ENCODE data around the gene SHISA9.

DNA sequence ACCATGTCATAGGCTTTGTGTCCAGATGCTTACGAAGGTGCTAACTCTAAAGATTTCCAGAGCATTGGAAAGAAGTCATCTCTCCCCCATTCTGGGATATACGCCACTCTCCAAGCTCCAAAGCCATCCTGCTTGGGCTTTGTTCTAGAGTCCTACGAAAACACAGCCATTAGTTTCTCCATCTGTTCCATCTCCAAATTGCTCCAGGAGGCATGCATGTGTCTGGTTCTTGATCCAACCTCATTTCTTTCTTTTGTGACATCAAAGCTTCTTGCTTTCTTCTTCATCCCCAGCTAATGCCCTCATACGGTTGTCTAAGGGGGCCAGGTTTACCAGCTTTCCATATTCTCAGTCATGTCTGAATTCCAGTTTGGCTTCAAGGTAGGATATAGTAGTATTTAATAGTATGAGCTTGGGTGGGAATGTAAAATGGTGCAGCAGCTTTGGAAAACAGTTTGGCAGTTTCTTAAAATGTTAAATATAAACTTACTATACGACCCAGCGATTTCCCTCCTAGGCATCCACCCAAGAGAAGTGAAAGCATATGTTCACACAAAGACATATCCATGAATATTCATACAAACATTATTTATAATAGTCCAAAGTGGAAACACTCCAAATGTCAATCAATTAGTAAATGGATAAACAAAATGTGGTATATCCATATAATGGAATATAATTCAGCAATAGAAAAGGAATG lies 202.6 kb downstream of the SHISA9 start:
- no peak for TF ChIP-seq CTCF (IDR thresholded peaks at IDR 0.05; ENCODE audit: low read length)
- TF ChIP-seq EZH2 (IDR thresholded peaks at IDR 0.05; ENCODE audit: borderline replicate concordance, low read length), result no peak

Measured in OCI-LY1 (cell line).